Calu3 (cell line): ENCODE measurements around the gene C2CD3. TPM values are rescaled to one million over a fixed set of nuclear protein-coding genes. Genes with fewer than 3 reads are reported as not detected.

Source experiments
- BruUV-seq: library from RNA; stranded (reverse); fragments of 400-500 nt; replicated peaks from 2 replicates; lab custom pipeline; 2021; lab: Mats Ljungman, UMichigan
- CTCF ChIA-PET: fragments of 300-600 bp; sonication (Branson Sonifier 250); formaldehyde crosslinking; loops from one replicate; lab custom pipeline; 2022; ENCODE audit warnings: antibody characterized with exemption; lab: Charles Lee
- DNase-seq: peaks from one replicate; pipeline ENCODE4 v3.0.0; 2022
- H3K27ac Mint-ChIP-seq: one replicate; pipeline ENCODE4 v1.8.0; 2022; ENCODE audit warnings: mixed read lengths; ENCODE audit not compliant: unreplicated experiment
- H3K27me3 Mint-ChIP-seq: one replicate; pipeline ENCODE4 v1.8.0; 2022; ENCODE audit warnings: mixed read lengths; ENCODE audit not compliant: unreplicated experiment
- H3K36me3 Mint-ChIP-seq: one replicate; pipeline ENCODE4 v1.8.0; 2022; ENCODE audit warnings: mild to moderate bottlenecking, moderate library complexity, mixed read lengths; ENCODE audit not compliant: insufficient read depth, unreplicated experiment
- H3K4me1 Mint-ChIP-seq: one replicate; pipeline ENCODE4 v1.8.0; 2022; ENCODE audit warnings: mild to moderate bottlenecking, low read depth, mixed read lengths; ENCODE audit not compliant: unreplicated experiment
- H3K4me3 Mint-ChIP-seq: one replicate; pipeline ENCODE4 v1.8.0; 2022; ENCODE audit warnings: mild to moderate bottlenecking, low read depth, moderate library complexity, mixed read lengths; ENCODE audit not compliant: unreplicated experiment
- H3K9me3 Mint-ChIP-seq: one replicate; pipeline ENCODE4 v1.8.0; 2022; ENCODE audit warnings: low read depth, mixed read lengths; ENCODE audit not compliant: unreplicated experiment
- intact Hi-C: fragments of 100-400 bp; cut with micrococcal nuclease; formaldehyde crosslinking; loops from one replicate; pipeline ENCODE4 v1.10.0; 2022; ENCODE audit not compliant: unreplicated experiment
- total RNA-seq: library from RNA; stranded (reverse); gene quantifications from 2 replicates; pipeline ENCODE4 v1.2.3, GENCODE V29; 2022
- TF ChIP-seq, protein P1 (sequence below): fragments of 200-600 bp; IDR thresholded peaks from one replicate; pipeline ENCODE4 v1.8.0; 2022; ENCODE audit warnings: antibody characterized with exemption; ENCODE audit not compliant: unreplicated experiment

Gene C2CD3
- total RNA-seq, 1 experiment from 2014 or later: 26.9 TPM

DNA sequence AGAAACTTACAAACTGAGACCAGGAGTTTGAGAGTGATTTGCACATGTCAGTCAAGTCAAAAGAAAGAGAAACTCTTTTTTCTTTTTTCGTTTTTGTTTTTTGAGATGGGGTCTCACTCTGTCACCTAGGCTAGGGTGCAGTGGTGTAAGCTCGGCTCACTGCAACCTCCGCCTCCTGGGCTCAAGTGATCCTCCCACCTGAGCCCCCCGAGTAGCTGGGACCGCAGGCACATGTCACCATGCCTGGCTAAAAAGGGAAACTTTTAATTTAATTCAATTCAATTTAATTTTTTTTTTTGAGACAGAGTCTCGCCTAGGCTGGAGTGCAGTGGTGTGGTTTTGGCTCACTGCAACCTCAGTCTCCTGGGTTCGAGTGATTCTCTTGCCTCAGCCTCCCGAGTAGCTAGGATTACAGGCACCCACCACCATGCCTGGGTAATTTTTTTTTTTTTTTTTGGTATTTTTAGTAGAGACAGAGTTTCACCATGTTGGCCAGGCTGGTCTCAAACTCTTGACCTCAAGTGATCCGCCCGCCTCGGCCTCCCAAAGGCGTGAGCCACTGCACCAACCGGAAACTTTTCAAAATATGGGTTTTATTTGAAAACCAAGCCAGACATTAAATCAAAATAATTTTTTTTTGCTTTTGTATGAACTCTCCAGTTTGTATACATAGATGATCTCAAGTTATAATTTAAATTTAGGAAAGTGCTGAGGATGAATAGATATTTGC lies 171.8 kb downstream of the C2CD3 start:
- no peaks in the 10 kb centered on the region for H3K27me3 Mint-ChIP-seq
- H3K4me3 Mint-ChIP-seq: no peak overlapping the region
- H3K36me3 Mint-ChIP-seq: no peaks in the 10 kb centered on the region
- CTCF ChIA-PET: interaction anchor here (0.7 kb wide), 1 partner anchor 237 kb away, joined by 3 read pairs; no protein-coding TSS in a partner anchor
- TF ChIP-seq, protein P1, sequence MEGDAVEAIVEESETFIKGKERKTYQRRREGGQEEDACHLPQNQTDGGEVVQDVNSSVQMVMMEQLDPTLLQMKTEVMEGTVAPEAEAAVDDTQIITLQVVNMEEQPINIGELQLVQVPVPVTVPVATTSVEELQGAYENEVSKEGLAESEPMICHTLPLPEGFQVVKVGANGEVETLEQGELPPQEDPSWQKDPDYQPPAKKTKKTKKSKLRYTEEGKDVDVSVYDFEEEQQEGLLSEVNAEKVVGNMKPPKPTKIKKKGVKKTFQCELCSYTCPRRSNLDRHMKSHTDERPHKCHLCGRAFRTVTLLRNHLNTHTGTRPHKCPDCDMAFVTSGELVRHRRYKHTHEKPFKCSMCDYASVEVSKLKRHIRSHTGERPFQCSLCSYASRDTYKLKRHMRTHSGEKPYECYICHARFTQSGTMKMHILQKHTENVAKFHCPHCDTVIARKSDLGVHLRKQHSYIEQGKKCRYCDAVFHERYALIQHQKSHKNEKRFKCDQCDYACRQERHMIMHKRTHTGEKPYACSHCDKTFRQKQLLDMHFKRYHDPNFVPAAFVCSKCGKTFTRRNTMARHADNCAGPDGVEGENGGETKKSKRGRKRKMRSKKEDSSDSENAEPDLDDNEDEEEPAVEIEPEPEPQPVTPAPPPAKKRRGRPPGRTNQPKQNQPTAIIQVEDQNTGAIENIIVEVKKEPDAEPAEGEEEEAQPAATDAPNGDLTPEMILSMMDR: no peak
- DNase-seq: no peak
- no peaks in the 10 kb centered on the region for H3K9me3 Mint-ChIP-seq
- BruUV-seq: no TSS peak
- H3K27ac Mint-ChIP-seq: no peak overlapping the region
- intact Hi-C loops: no loop called here
- H3K4me1 Mint-ChIP-seq: no peaks in the 10 kb centered on the region

DNA sequence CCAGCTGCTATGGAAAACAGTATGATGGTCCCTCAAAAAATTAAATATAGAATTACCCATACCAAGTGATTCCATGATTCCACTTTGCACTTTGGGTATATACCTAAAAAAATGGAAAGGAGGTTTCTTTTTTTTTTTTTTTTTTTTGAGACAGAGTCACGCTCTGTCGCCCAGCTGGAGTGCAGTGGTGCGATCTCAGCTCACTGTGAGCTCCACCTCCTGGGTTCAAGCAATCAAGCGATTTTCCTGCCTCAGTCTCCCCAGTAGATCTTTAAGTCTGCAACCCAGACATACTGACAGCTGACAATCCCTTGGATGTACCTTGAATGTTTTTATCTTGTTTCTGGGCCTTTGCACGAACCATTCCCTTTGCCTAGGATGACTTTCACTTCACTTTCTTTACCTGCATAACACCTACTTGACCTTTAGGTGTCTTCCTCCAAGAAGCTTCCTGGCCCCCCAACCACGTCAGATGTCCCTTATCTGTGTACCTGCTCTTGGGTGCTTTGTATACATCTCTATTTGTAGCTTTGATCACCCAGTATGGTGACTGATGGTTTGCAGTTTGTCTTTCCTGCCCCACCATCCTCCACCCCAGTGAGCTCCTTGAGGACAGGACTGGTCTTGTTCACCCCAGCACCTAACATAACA lies 173.6 kb downstream of the C2CD3 start:
- H3K4me3 Mint-ChIP-seq: no peak overlapping the region
- no peaks in the 10 kb centered on the region for H3K36me3 Mint-ChIP-seq
- no peaks in the 10 kb centered on the region for H3K27me3 Mint-ChIP-seq
- TF ChIP-seq, protein P1: no peak
- no peak for DNase-seq
- no TSS peak for BruUV-seq
- intact Hi-C loops: no loop called here
- no peaks in the 10 kb centered on the region for H3K9me3 Mint-ChIP-seq
- H3K27ac Mint-ChIP-seq: no peak overlapping the region
- CTCF ChIA-PET: no interaction called here
- no peaks in the 10 kb centered on the region for H3K4me1 Mint-ChIP-seq

DNA sequence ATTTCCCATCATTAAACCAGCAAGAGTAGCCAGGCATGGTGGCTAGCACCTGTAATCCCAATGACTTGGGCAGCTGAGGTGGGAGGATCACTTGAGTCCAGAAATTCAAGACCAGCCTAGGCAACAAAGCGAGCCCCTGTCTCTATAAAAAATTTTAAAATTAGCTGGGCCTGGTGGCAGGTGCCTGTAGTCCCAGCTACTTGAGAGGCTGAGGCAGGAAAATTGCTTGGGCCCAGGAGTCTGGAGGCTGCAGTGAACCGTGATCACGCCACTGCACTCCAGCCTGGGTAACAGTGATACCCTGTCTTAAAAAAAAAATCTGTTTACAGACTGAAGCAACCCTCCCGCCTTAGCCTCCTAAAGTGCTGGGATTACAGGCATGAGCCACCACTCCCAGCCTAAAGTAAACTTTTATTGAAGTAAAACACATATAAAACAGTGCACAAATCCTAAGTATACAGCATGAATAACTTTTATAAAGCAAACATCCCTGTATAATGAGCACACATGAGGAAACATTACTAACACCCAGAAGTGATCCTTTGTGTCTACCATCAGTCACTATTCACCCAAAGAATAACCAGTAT lies 174.5 kb downstream of the C2CD3 start:
- no peaks in the 10 kb centered on the region for H3K9me3 Mint-ChIP-seq
- intact Hi-C loops: no loop called here
- CTCF ChIA-PET: no interaction called here
- TF ChIP-seq, protein P1: no peak
- BruUV-seq: no TSS peak
- no peaks in the 10 kb centered on the region for H3K4me1 Mint-ChIP-seq
- no peaks in the 10 kb centered on the region for H3K27me3 Mint-ChIP-seq
- no peak overlapping the region for H3K4me3 Mint-ChIP-seq
- no peaks in the 10 kb centered on the region for H3K36me3 Mint-ChIP-seq
- H3K27ac Mint-ChIP-seq: no peak overlapping the region
- no peak for DNase-seq

DNA sequence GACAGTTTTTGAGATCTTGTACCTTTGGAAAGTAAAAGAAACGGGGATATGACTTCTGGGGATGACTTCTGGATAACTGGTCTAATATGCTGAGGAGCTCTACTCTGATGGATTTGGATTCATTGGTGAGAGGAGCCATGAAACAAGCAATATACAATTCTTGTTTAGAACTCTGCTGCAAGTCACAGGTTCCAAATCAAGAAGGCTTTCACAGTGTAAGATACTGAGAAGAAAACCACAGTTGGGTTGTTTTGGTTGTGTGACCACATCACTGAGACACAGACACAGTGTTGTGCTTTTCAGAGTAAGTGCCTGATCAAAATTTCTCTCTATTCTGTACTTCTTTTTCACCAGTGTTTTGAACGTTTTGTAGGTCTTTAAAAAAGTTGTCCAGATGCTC lies 175.1 kb downstream of the C2CD3 start:
- Mint-ChIP-seq H3K36me3 (no peaks in the 10 kb centered on the region), H3K4me3 (no peak overlapping the region), H3K27me3 (no peaks in the 10 kb centered on the region), H3K27ac (no peak overlapping the region), H3K4me1 (no peaks in the 10 kb centered on the region), H3K9me3 (no peaks in the 10 kb centered on the region)
- TF ChIP-seq, protein P1: no peak
- no peak for DNase-seq
- intact Hi-C loops: no loop called here
- CTCF ChIA-PET: no interaction called here
- BruUV-seq: no TSS peak
